Measurements from ENCODE around the gene ITGA11.

- TF ChIP-seq EZH2 (IDR thresholded peaks at IDR 0.05; ENCODE audit: borderline replicate concordance, low read length) (no peak), CTCF (IDR thresholded peaks at IDR 0.05; ENCODE audit: low read length) (no peak)
Observed at GRCh38 chr15:68346979-68347378, 85.0 kb downstream of the ITGA11 start.

Measured in OCI-LY1 (cell line).